Tibial nerve (tissue), 4 donors: ENCODE data around the gene CCL25.

Source experiments
- EP300 ChIP-seq, 2 donors: sonication (generic); formaldehyde crosslinking; IDR thresholded peaks; one replicate each; pipeline ENCODE4 v1.6.1; 2017; ENCODE audit warnings: antibody characterized with exemption in 2 of 2, mild to moderate bottlenecking in 1 of 2
- POLR2A ChIP-seq, 2 donors: fragments of 450-650 bp; IDR thresholded peaks; one replicate each; pipeline ENCODE4 v1.6.1; 2017; ENCODE audit warnings: antibody characterized with exemption in 2 of 2, mild to moderate bottlenecking in 2 of 2, moderate library complexity in 2 of 2
- TF ChIP-seq, protein P1 (sequence below), 5 experiments: fragments of 200-600 bp in 3 of 5; fragments of 450-650 bp in 2 of 5; sonication (generic) in 3 of 5; IDR thresholded peaks; one replicate each; pipeline ENCODE4 v1.5.1; 2016 to 2019; ENCODE audit warnings: antibody characterized with exemption in 5 of 5, mild to moderate bottlenecking in 3 of 5, moderate library complexity in 2 of 5

DNA sequence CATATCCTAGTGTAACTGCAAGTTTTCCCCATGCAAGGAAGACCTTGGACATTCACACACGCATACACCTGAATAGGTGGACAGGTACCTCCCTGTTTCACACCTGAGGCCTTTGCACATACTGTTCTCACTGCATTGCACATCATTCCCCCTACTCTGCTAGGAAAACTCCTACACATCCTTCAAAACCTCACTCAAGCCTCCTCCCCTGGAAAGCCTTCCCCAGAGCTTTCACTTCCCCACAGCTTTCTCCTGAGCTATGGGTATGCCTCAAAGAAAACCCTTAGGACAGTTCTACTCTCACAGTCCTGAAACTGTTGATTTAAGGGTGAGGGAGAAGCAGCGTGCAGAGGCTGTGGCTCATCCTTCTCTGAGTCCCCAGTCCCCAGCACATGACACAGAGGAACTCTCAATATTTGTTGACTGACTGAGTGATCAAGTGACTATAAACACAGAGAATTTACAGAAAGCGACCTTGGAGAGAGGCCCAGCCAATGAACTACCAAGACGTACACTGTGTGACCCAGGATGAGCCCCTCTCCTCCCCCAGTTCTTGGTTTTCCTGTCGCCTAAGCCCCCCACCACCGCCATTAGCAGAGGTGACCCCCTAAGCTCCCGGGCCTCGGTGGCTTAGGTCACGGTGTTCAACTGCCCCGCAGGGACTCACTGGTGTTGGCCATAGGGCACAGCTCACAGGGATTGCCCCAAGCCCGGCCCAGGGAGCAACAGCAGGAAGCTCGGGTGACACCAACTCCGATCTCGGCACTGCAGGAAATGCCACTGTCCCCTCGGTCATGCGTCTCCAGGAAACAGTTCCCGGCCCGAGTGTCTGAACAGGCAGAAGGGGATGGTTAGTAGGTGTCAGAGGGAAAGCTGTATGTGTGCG is 56.2 kb downstream of the CCL25 start:
- TF ChIP-seq, protein P1, sequence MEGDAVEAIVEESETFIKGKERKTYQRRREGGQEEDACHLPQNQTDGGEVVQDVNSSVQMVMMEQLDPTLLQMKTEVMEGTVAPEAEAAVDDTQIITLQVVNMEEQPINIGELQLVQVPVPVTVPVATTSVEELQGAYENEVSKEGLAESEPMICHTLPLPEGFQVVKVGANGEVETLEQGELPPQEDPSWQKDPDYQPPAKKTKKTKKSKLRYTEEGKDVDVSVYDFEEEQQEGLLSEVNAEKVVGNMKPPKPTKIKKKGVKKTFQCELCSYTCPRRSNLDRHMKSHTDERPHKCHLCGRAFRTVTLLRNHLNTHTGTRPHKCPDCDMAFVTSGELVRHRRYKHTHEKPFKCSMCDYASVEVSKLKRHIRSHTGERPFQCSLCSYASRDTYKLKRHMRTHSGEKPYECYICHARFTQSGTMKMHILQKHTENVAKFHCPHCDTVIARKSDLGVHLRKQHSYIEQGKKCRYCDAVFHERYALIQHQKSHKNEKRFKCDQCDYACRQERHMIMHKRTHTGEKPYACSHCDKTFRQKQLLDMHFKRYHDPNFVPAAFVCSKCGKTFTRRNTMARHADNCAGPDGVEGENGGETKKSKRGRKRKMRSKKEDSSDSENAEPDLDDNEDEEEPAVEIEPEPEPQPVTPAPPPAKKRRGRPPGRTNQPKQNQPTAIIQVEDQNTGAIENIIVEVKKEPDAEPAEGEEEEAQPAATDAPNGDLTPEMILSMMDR (IDR thresholded peaks at IDR 0.05) = no peak
- TF ChIP-seq POLR2A (IDR thresholded peaks at IDR 0.05) (no peak), EP300 (IDR thresholded peaks at IDR 0.05) (no peak)
